Loucy (cell line): ENCODE data around the gene SPSB4.

Source experiments
- H2AFZ ChIP-seq: fragments of 200-600 bp; sonication (generic); 2 replicates; pipeline ENCODE4 v1.6.0; 2016; ENCODE audit warnings: antibody characterized with exemption, mild to moderate bottlenecking, low read length, moderate library complexity
- H3F3A ChIP-seq: fragments of 200-600 bp; 2 replicates; pipeline ENCODE4 v1.6.0; 2016; ENCODE audit warnings: antibody characterized with exemption, low read depth, mild to moderate bottlenecking
- H3K27me3 ChIP-seq: fragments of 200-600 bp; sonication (generic); 2 replicates; pipeline ENCODE4 v1.6.1; 2014; ENCODE audit warnings: low read length, mild to moderate bottlenecking; ENCODE audit not compliant: insufficient read depth, poor library complexity, severe bottlenecking
- H3K36me3 ChIP-seq: fragments of 200-600 bp; sonication (generic); 2 replicates; pipeline ENCODE4 v1.6.1; 2016; ENCODE audit warnings: low read length; ENCODE audit not compliant: insufficient read depth
- H3K4me1 ChIP-seq: fragments of 200-600 bp; sonication (generic); 2 replicates; pipeline ENCODE4 v1.5.1; 2014; ENCODE audit warnings: low read length, mild to moderate bottlenecking; ENCODE audit not compliant: insufficient read depth, poor library complexity, severe bottlenecking
- H3K4me2 ChIP-seq: fragments of 200-600 bp; sonication (generic); 2 replicates; pipeline ENCODE4 v1.6.0; 2014; ENCODE audit warnings: antibody characterized with exemption, low read length, low read depth, mild to moderate bottlenecking; ENCODE audit not compliant: poor library complexity, severe bottlenecking
- H3K4me3 ChIP-seq: fragments of 200-600 bp; sonication (generic); 2 replicates; pipeline ENCODE4 v1.5.1; 2014; ENCODE audit warnings: low read length, mild to moderate bottlenecking, mixed read lengths; ENCODE audit not compliant: poor library complexity, severe bottlenecking
- H3K79me2 ChIP-seq: fragments of 200-600 bp; sonication (generic); 2 replicates; pipeline ENCODE4 v1.6.1; 2014; ENCODE audit warnings: low read length; ENCODE audit not compliant: insufficient read depth
- H3K9ac ChIP-seq: fragments of 200-600 bp; sonication (generic); 2 replicates; pipeline ENCODE4 v1.6.0; 2014; ENCODE audit warnings: mild to moderate bottlenecking, low read depth, low read length, moderate library complexity; ENCODE audit not compliant: poor library complexity, severe bottlenecking
- H3K9me2 ChIP-seq: fragments of 200-600 bp; sonication (generic); replicated peaks from 2 replicates; pipeline ENCODE4 v1.6.1; 2016; ENCODE audit warnings: low read depth, low read length, mixed read lengths
- H3K9me3 ChIP-seq: fragments of 200-600 bp; sonication (generic); 2 replicates; pipeline ENCODE4 v1.6.1; 2014; ENCODE audit warnings: mild to moderate bottlenecking, antibody characterized with exemption, low read length, low read depth; ENCODE audit not compliant: insufficient read depth
- H4K20me1 ChIP-seq: fragments of 200-600 bp; sonication (generic); 2 replicates; pipeline ENCODE4 v1.6.0; 2014; ENCODE audit warnings: antibody characterized with exemption, low read length, mild to moderate bottlenecking; ENCODE audit not compliant: insufficient read depth, poor library complexity, severe bottlenecking
- EZH2phosphoT487 ChIP-seq: fragments of 200-600 bp; IDR thresholded peaks from 2 replicates; pipeline ENCODE4 v1.6.1; 2018; ENCODE audit warnings: antibody characterized with exemption, mild to moderate bottlenecking, moderate library complexity, borderline replicate concordance
- TF ChIP-seq, protein P1 (sequence below): fragments of 200-600 bp; sonication (generic); conservative IDR thresholded peaks from 2 replicates; pipeline ENCODE4 v1.5.1; 2014; ENCODE audit warnings: mild to moderate bottlenecking, antibody characterized with exemption, low read length

SPSB4 gene

GRCh38 chr3:141058996-141059395, 7.8 kb downstream of the SPSB4 start:
- Histone ChIP-seq H3K9ac (no peak overlapping the region), H3K4me2 (no peak overlapping the region), H3K9me3 (no peaks in the 10 kb centered on the region), H3K9me2 (no peaks in the 10 kb centered on the region), H4K20me1 (no peaks in the 10 kb centered on the region), H3K36me3 (no peaks in the 10 kb centered on the region), H3K79me2 (peaks cover 8% of the 10 kb centered on the region; the same call in 1 of the 2 replicates), H3K27me3 (no peaks in the 10 kb centered on the region), H2AFZ (no peak overlapping the region), H3F3A (no peaks in the 10 kb centered on the region), H3K4me3 (no peak overlapping the region), H3K4me1 (peaks cover 17% of the 10 kb centered on the region)
- TF ChIP-seq, protein P1, sequence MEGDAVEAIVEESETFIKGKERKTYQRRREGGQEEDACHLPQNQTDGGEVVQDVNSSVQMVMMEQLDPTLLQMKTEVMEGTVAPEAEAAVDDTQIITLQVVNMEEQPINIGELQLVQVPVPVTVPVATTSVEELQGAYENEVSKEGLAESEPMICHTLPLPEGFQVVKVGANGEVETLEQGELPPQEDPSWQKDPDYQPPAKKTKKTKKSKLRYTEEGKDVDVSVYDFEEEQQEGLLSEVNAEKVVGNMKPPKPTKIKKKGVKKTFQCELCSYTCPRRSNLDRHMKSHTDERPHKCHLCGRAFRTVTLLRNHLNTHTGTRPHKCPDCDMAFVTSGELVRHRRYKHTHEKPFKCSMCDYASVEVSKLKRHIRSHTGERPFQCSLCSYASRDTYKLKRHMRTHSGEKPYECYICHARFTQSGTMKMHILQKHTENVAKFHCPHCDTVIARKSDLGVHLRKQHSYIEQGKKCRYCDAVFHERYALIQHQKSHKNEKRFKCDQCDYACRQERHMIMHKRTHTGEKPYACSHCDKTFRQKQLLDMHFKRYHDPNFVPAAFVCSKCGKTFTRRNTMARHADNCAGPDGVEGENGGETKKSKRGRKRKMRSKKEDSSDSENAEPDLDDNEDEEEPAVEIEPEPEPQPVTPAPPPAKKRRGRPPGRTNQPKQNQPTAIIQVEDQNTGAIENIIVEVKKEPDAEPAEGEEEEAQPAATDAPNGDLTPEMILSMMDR = no peak
- no peak for TF ChIP-seq EZH2phosphoT487

- H3K4me1 ChIP-seq = peaks cover 22% of the 10 kb centered on the region
- TF ChIP-seq, protein P1 = no peak
- TF ChIP-seq EZH2phosphoT487 = no peak
- H3K4me3 ChIP-seq = no peak overlapping the region
- H2AFZ ChIP-seq = no peak overlapping the region
- no peaks in the 10 kb centered on the region for H3K9me2 ChIP-seq
- no peak overlapping the region for H3K4me2 ChIP-seq
- H3K27me3 ChIP-seq = no peaks in the 10 kb centered on the region
- H3K79me2 ChIP-seq = peaks cover 10% of the 10 kb centered on the region; the same call in 1 of the 2 replicates
- H4K20me1 ChIP-seq = no peaks in the 10 kb centered on the region
- no peaks in the 10 kb centered on the region for H3K36me3 ChIP-seq
- no peaks in the 10 kb centered on the region for H3K9me3 ChIP-seq
- no peaks in the 10 kb centered on the region for H3F3A ChIP-seq
- H3K9ac ChIP-seq = no peak overlapping the region
These were observed 8.7 kb downstream of the SPSB4 start for GRCh38 chr3:141059816-141060215.

DNA sequence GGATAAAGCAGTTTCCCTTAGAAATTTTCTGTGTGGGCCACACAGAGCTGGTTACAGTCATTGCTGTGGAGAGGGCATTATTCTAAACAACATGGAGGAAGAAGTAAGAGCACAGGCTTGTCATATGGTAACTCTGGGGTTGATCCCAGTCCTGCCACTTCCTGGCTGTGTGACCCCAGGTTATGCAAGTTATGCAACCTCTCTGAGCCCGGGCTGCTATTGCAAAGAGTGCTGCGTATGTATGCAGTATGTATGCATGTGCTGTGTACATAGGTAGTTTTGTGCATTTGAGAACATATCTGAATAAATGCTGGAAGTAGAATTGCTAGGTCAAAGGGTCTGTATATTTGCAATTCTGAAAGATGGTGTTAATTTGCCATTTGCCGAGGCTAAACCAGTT, 9.2 kb downstream of the SPSB4 start:
- no peak overlapping the region for H2AFZ ChIP-seq
- no peaks in the 10 kb centered on the region for H3K36me3 ChIP-seq
- no peak overlapping the region for H3K9ac ChIP-seq
- no peaks in the 10 kb centered on the region for H3K9me2 ChIP-seq
- H3K27me3 ChIP-seq = no peaks in the 10 kb centered on the region
- peaks cover 22% of the 10 kb centered on the region for H3K4me1 ChIP-seq
- no peak for TF ChIP-seq EZH2phosphoT487
- no peak overlapping the region for H3K4me3 ChIP-seq
- H4K20me1 ChIP-seq = no peaks in the 10 kb centered on the region
- H3K4me2 ChIP-seq = no peak overlapping the region
- no peaks in the 10 kb centered on the region for H3K9me3 ChIP-seq
- H3K79me2 ChIP-seq = peaks cover 10% of the 10 kb centered on the region; the same call in 1 of the 2 replicates
- no peaks in the 10 kb centered on the region for H3F3A ChIP-seq

- no peaks in the 10 kb centered on the region for H3K27me3 ChIP-seq
- no peaks in the 10 kb centered on the region for H3K9me3 ChIP-seq
- TF ChIP-seq, protein P1 = no peak
- no peak for TF ChIP-seq EZH2phosphoT487
- H3K9me2 ChIP-seq = no peaks in the 10 kb centered on the region
- peaks cover 10% of the 10 kb centered on the region; the same call in 1 of the 2 replicates for H3K79me2 ChIP-seq
- H3K36me3 ChIP-seq = no peaks in the 10 kb centered on the region
- peak overlapping the region; percentile 53 for H3K4me3 ChIP-seq
- no peaks in the 10 kb centered on the region for H3F3A ChIP-seq
- peaks cover 22% of the 10 kb centered on the region for H3K4me1 ChIP-seq
- peak overlapping the region; percentile 89 for H2AFZ ChIP-seq
- peak overlapping the region; percentile 77 for H3K4me2 ChIP-seq
- H4K20me1 ChIP-seq = no peaks in the 10 kb centered on the region
- peak overlapping the region; percentile 67 for H3K9ac ChIP-seq
These were observed 12.7 kb downstream of the SPSB4 start for GRCh38 chr3:141063831-141064230.
